Endothelial cell of umbilical vein (primary cell): ENCODE results near the gene DOCK1. TPM values are rescaled to one million over a fixed set of nuclear protein-coding genes. Genes with fewer than 3 reads are reported as not detected.

Experiments used
- BruUV-seq: library from RNA; stranded (reverse); fragments of 400-500 nt; replicated peaks from 2 replicates; lab custom pipeline; 2021; lab: Mats Ljungman, UMichigan
- CTCF ChIA-PET: fragments of 300-600, 350-600 bp; sonication (Branson Sonifier 250); formaldehyde crosslinking; loops from one replicate; lab custom pipeline; 2021; ENCODE audit warnings: antibody characterized with exemption, inconsistent platforms; lab: Charles Lee
- POLR2A ChIA-PET: fragments of 300-600, 350-600 bp; sonication (Branson Sonifier 250); formaldehyde crosslinking; loops from one replicate; lab custom pipeline; 2021; ENCODE audit warnings: antibody characterized with exemption, inconsistent platforms; lab: Charles Lee
- DNase-seq: peaks from one replicate; pipeline ENCODE4 v3.0.0-alpha.2; 2011; ENCODE audit warnings: low read depth, low spot score
- FAIRE-seq: peaks from 2 replicates; lab custom pipeline; 2011; peaks lifted over from hg19 to GRCh38; lab: Jason Lieb, UNC
- H2AFZ ChIP-seq: 2 replicates; pipeline ENCODE4 v1.6.0; 2012; ENCODE audit warnings: low read depth, low read length, control low read depth, inconsistent platforms
- H3K27ac ChIP-seq: 2 replicates; pipeline ENCODE4 v1.5.1; 2011; ENCODE audit warnings: low read depth, mild to moderate bottlenecking, control low read depth, low read length, moderate library complexity; ENCODE audit not compliant: insufficient read depth
- H3K27me3 ChIP-seq, 2 experiments: 2 replicates each; pipeline versions ENCODE4 v1.6.0 to v1.6.1; 2011; ENCODE audit warnings: low read length in 2 of 2, mixed read lengths in 1 of 2; ENCODE audit not compliant: control insufficient read depth in 2 of 2, insufficient read depth in 2 of 2
- H3K36me3 ChIP-seq, 2 experiments: 2 replicates in 1 of 2; 3 replicates in 1 of 2; pipeline ENCODE4 v1.5.1; 2011; ENCODE audit warnings: low read length in 2 of 2, mild to moderate bottlenecking in 1 of 2, moderate library complexity in 1 of 2; ENCODE audit not compliant: control insufficient read depth in 2 of 2, insufficient read depth in 2 of 2; ENCODE audit errors: extremely low read depth in 1 of 2
- H3K4me1 ChIP-seq: 3 replicates; pipeline ENCODE4 v1.5.1; 2011; ENCODE audit warnings: mild to moderate bottlenecking, low read length; ENCODE audit not compliant: control insufficient read depth, insufficient read depth; ENCODE audit errors: extremely low read depth
- H3K4me2 ChIP-seq: 2 replicates; pipeline ENCODE4 v1.6.1; 2011; ENCODE audit warnings: low read length, control low read depth, mixed read lengths; ENCODE audit not compliant: insufficient read depth
- H3K4me3 ChIP-seq, 3 experiments: fragments of 200-600 bp in 1 of 3; sonication (generic), shearing (Covaris generic) in 1 of 3; replicated peaks in 1 of 3; 2 replicates each; pipeline ENCODE4 v1.5.1; 2011 to 2016; ENCODE audit warnings: control low read depth in 3 of 3, low read length in 3 of 3, mild to moderate bottlenecking in 2 of 3, inconsistent platforms in 1 of 3, low read depth in 1 of 3, moderate library complexity in 1 of 3; ENCODE audit not compliant: insufficient read depth in 1 of 3
- H3K79me2 ChIP-seq: 2 replicates; pipeline ENCODE4 v1.6.0; 2012; ENCODE audit warnings: low read length, inconsistent platforms; ENCODE audit not compliant: control insufficient read depth, insufficient read depth
- H3K9ac ChIP-seq: replicated peaks from 2 replicates; pipeline ENCODE3; 2011; ENCODE audit warnings: low read length, control low read depth; ENCODE audit not compliant: insufficient read depth; ENCODE audit errors: extremely low read depth
- H3K9me1 ChIP-seq: replicated peaks from 3 replicates; pipeline ENCODE4 v1.6.0; 2011; ENCODE audit warnings: mild to moderate bottlenecking, low read length; ENCODE audit not compliant: control insufficient read depth, insufficient read depth; ENCODE audit errors: extremely low read depth
- H3K9me3 ChIP-seq: replicated peaks from 2 replicates; pipeline ENCODE4 v1.5.1; 2012; ENCODE audit warnings: low read length, inconsistent platforms; ENCODE audit not compliant: control insufficient read depth, insufficient read depth
- H4K20me1 ChIP-seq: replicated peaks from 2 replicates; pipeline ENCODE3; 2011; ENCODE audit warnings: mild to moderate bottlenecking, low read length; ENCODE audit not compliant: control insufficient read depth, insufficient read depth; ENCODE audit errors: extremely low read depth
- EZH2 ChIP-seq: IDR thresholded peaks from 2 replicates; pipeline ENCODE4 v1.6.1; 2012; ENCODE audit warnings: borderline replicate concordance, low read depth, mild to moderate bottlenecking, moderate library complexity, low read length, inconsistent platforms; ENCODE audit not compliant: severe bottlenecking
- FOS ChIP-seq: IDR thresholded peaks from 2 replicates; pipeline ENCODE4 v1.6.1; 2011; ENCODE audit warnings: mild to moderate bottlenecking, low read length, moderate library complexity, borderline replicate concordance; ENCODE audit not compliant: insufficient read depth
- GATA2 ChIP-seq: IDR thresholded peaks from 2 replicates; pipeline ENCODE4 v1.7.0; 2011; ENCODE audit warnings: low read depth, mild to moderate bottlenecking, moderate library complexity, mixed read lengths, low read length; ENCODE audit not compliant: insufficient read length, insufficient read depth
- JUN ChIP-seq: IDR thresholded peaks from 2 replicates; pipeline ENCODE4 v1.6.1; 2011; ENCODE audit warnings: borderline replicate concordance, low read depth; ENCODE audit not compliant: insufficient read length, insufficient read depth
- MYC ChIP-seq: IDR thresholded peaks from one replicate; pipeline ENCODE4 v1.6.1; 2011; ENCODE audit warnings: mild to moderate bottlenecking, low read depth, low read length
- POLR2A ChIP-seq: IDR thresholded peaks from 2 replicates; pipeline ENCODE4 v1.6.1; 2012; ENCODE audit warnings: low read depth, mild to moderate bottlenecking, control low read depth, low read length
- POLR2AphosphoS5 ChIP-seq: IDR thresholded peaks from 2 replicates; pipeline ENCODE4 v1.6.1; 2012; ENCODE audit warnings: low read depth, mild to moderate bottlenecking, control low read depth, low read length, moderate library complexity; ENCODE audit not compliant: insufficient read depth
- dilution Hi-C: fragments of 300-500 bp; cut with MboI; formaldehyde crosslinking; loops from one replicate; pipeline ENCODE4 v1.15.0; 2019; ENCODE audit warnings: low sequenced_read_pairs; ENCODE audit not compliant: extremely low pct_ligation_motif_present
- intact Hi-C: fragments of 100-400 bp; cut with micrococcal nuclease; formaldehyde crosslinking; loops from one replicate; pipeline ENCODE4 v1.10.0; 2022
- polyA plus RNA-seq, 4 experiments: library from polyadenylated mRNA; depleted of rRNA in 3 of 4; stranded (reverse) in 3 of 4; unstranded in 1 of 4; fragments of >200 nt; gene quantifications; 2 replicates each; pipeline versions ENCODE4 v1.2.1 to v1.2.3, GENCODE V29; 2011 to 2012; ENCODE audit warnings: missing spikeins in 1 of 4
- total RNA-seq: library from RNA; stranded (reverse); gene quantifications from 2 replicates; pipeline ENCODE4 v1.2.3, GENCODE V29; 2021
- TF ChIP-seq, protein P1 (sequence below), 2 donors: IDR thresholded peaks; 1 replicate in 1 of 2; 2 replicates in 1 of 2; pipeline ENCODE4 v1.5.1; 2011; ENCODE audit warnings: low read length in 2 of 2, mild to moderate bottlenecking in 2 of 2, moderate library complexity in 2 of 2, control low read depth in 1 of 2, inconsistent platforms in 1 of 2, low read depth in 1 of 2; ENCODE audit not compliant: insufficient read depth in 1 of 2; ENCODE audit errors: extremely low read depth in 1 of 2
- TF ChIP-seq, protein P2 (sequence below): IDR thresholded peaks from 2 replicates; pipeline ENCODE4 v1.6.1; 2011; ENCODE audit not compliant: insufficient read depth, insufficient read length

The DOCK1 gene
- total and polyA plus RNA-seq, 2 donors (not counting 3 experiments of a cell fraction or from before 2014, with no cell fraction given), result 22.5 to 83.1 TPM

DNA sequence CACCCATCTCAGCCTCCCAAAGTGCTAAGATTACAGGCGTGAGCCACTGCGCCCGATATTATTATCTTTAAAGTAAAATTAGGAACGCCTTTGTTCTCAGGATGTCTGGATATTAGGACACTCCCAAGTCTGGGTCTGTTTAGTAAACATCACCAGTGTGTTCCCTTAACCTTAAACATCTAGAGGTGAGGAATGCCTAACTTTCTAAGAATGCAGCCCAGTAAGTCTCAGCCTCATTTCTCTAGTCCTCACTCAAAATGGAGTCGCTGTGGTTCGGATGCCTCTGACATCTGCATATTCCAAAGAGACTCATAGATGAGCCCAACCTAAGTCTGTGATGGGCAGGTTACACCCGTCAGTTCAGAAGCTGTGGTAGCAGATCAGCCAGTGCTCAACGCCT, 295.4 kb downstream of the DOCK1 start:
- no peak overlapping the region for H3K4me2 ChIP-seq
- H3K4me1 ChIP-seq, result peaks cover 4% of the 10 kb centered on the region
- FAIRE-seq, result no peak
- H4K20me1 ChIP-seq, result no peaks in the 10 kb centered on the region
- no peaks in the 10 kb centered on the region for H3K36me3 ChIP-seq
- peaks cover 0 to 3% of the 10 kb centered on the region in 2 experiments for H3K27me3 ChIP-seq
- ChIA-PET POLR2A (no interaction called here), CTCF (no interaction called here)
- BruUV-seq, result no TSS peak
- TF ChIP-seq POLR2A (no peak), FOS (no peak), MYC (no peak), POLR2AphosphoS5 (no peak), EZH2 (no peak), GATA2 (no peak), JUN (no peak)
- TF ChIP-seq, protein P1, sequence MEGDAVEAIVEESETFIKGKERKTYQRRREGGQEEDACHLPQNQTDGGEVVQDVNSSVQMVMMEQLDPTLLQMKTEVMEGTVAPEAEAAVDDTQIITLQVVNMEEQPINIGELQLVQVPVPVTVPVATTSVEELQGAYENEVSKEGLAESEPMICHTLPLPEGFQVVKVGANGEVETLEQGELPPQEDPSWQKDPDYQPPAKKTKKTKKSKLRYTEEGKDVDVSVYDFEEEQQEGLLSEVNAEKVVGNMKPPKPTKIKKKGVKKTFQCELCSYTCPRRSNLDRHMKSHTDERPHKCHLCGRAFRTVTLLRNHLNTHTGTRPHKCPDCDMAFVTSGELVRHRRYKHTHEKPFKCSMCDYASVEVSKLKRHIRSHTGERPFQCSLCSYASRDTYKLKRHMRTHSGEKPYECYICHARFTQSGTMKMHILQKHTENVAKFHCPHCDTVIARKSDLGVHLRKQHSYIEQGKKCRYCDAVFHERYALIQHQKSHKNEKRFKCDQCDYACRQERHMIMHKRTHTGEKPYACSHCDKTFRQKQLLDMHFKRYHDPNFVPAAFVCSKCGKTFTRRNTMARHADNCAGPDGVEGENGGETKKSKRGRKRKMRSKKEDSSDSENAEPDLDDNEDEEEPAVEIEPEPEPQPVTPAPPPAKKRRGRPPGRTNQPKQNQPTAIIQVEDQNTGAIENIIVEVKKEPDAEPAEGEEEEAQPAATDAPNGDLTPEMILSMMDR (IDR thresholded peaks at IDR 0.05; ENCODE audit: extremely low read depth in 1 of 2, insufficient read depth in 1 of 2, low read depth in 1 of 2, low read length in 2 of 2), result no peak
- TF ChIP-seq, protein P2, sequence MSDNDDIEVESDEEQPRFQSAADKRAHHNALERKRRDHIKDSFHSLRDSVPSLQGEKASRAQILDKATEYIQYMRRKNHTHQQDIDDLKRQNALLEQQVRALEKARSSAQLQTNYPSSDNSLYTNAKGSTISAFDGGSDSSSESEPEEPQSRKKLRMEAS, result no peak
- no peak overlapping the region for H2AFZ ChIP-seq
- no peak overlapping the region for H3K4me3 ChIP-seq
- H3K9ac ChIP-seq, result no peak overlapping the region
- DNase-seq, result no peak
- intact Hi-C loops, result no loop called here
- H3K9me3 ChIP-seq, result no peaks in the 10 kb centered on the region
- H3K27ac ChIP-seq, result no peak overlapping the region
- no peaks in the 10 kb centered on the region for H3K9me1 ChIP-seq
- dilution Hi-C loops, result no loop called here
- H3K79me2 ChIP-seq, result no peaks in the 10 kb centered on the region
